HCT116 (cell line): Measurements from ENCODE around the gene SP4. TPM values are rescaled to one million over a fixed set of nuclear protein-coding genes. Genes with fewer than 3 reads are reported as not detected.

ENCODE experiments used
- ATAC-seq: fragments of 200-7000 bp; cut with Tn5 transposase; 2 replicates; pipeline ENCODE4 v1.9.1; 2020; ENCODE audit warnings: mild to moderate bottlenecking, moderate library complexity
- BruUV-seq: library from RNA; stranded (reverse); fragments of 400-500 nt; replicated peaks from 2 replicates; lab custom pipeline; 2021; lab: Mats Ljungman, UMichigan
- CTCF ChIA-PET: fragments of 300-600 bp; sonication (Branson Sonifier 250); formaldehyde crosslinking; loops from one replicate; lab custom pipeline; 2021; ENCODE audit warnings: antibody characterized with exemption; lab: Charles Lee
- POLR2A ChIA-PET: fragments of 300-600, 350-600 bp; sonication (Branson Sonifier 250); formaldehyde crosslinking; loops from one replicate; lab custom pipeline; 2021; ENCODE audit warnings: antibody characterized with exemption; lab: Charles Lee
- RAD21 ChIA-PET, 2 experiments: fragments of 300-600 bp; sonication (Branson Sonifier 250); formaldehyde crosslinking; loops; one replicate each; lab custom pipeline; 2023; ENCODE audit warnings: low total read pairs in 2 of 2; ENCODE audit not compliant: uncharacterized antibody in 2 of 2, unreplicated experiment in 2 of 2, low non-redundant PET in 1 of 2; lab: Charles Lee
- DNase-seq: peaks from one replicate; pipeline ENCODE4 v3.0.0-alpha.2; 2010; ENCODE audit warnings: low read depth, low spot score
- H2AFZ ChIP-seq: fragments of 200-600 bp; shearing (Covaris generic), sonication (generic); 2 replicates; pipeline ENCODE4 v1.6.1; 2017; ENCODE audit warnings: low read depth, mixed run types, mixed read lengths, antibody characterized with exemption, low read length; ENCODE audit not compliant: poor library complexity, severe bottlenecking
- H3K27ac ChIP-seq: 2 replicates; pipeline ENCODE4 v1.5.1; 2012; ENCODE audit warnings: low read depth, low read length
- H3K27me3 ChIP-seq: fragments of 200-600 bp; sonication (generic); 2 replicates; pipeline ENCODE4 v1.6.1; 2016; ENCODE audit warnings: mixed run types, low read length, mixed read lengths; ENCODE audit not compliant: insufficient read depth
- H3K36me3 ChIP-seq, 2 experiments: fragments of 200-500 bp in 1 of 2; fragments of 200-600 bp in 1 of 2; sonication (Bioruptor generic) in 1 of 2; sonication (generic) in 1 of 2; 2 replicates each; pipeline versions ENCODE4 v1.5.1 to v1.6.1; 2014 to 2016; ENCODE audit warnings: low read length in 2 of 2, inconsistent platforms in 1 of 2, mixed read lengths in 1 of 2, mixed run types in 1 of 2; ENCODE audit not compliant: insufficient read depth in 2 of 2, control insufficient read depth in 1 of 2
- H3K4me1 ChIP-seq, 2 experiments: fragments of 200-600 bp in 1 of 2; sonication (generic) in 1 of 2; 2 replicates each; pipeline versions ENCODE4 v1.5.1 to v1.6.1; 2012 to 2017; ENCODE audit warnings: low read length in 2 of 2, inconsistent platforms in 1 of 2, mild to moderate bottlenecking in 1 of 2, mixed read lengths in 1 of 2, mixed run types in 1 of 2, moderate library complexity in 1 of 2; ENCODE audit not compliant: insufficient read depth in 2 of 2, control insufficient read depth in 1 of 2
- H3K4me2 ChIP-seq: fragments of 200-600 bp; sonication (generic); 2 replicates; pipeline ENCODE4 v1.6.1; 2017; ENCODE audit warnings: mixed run types, low read length, mixed read lengths
- H3K4me3 ChIP-seq, 2 experiments: fragments of 200-600 bp in 1 of 2; sonication (generic) in 1 of 2; replicated peaks in 1 of 2; 2 replicates each; pipeline ENCODE4 v1.5.1; 2011 to 2016; ENCODE audit warnings: low read length in 2 of 2, control low read depth in 1 of 2, low read depth in 1 of 2, mild to moderate bottlenecking in 1 of 2, mixed read lengths in 1 of 2, mixed run types in 1 of 2
- H3K79me2 ChIP-seq: fragments of 200-600 bp; sonication (generic); 2 replicates; pipeline ENCODE4 v1.6.1; 2017; ENCODE audit warnings: mild to moderate bottlenecking, mixed run types, low read length, moderate library complexity, mixed read lengths; ENCODE audit not compliant: insufficient read depth
- H3K9ac ChIP-seq: fragments of 200-600 bp; sonication (generic); 2 replicates; pipeline ENCODE4 v1.6.1; 2016; ENCODE audit warnings: low read length, mixed read lengths
- H3K9me2 ChIP-seq: fragments of 200-600 bp; sonication (generic), shearing (Covaris generic); 2 replicates; pipeline ENCODE4 v1.6.1; 2017; ENCODE audit warnings: mixed run types, mild to moderate bottlenecking, moderate library complexity; ENCODE audit not compliant: insufficient read depth
- H3K9me3 ChIP-seq, 2 experiments: fragments of 200-500 bp in 1 of 2; fragments of 200-600 bp in 1 of 2; sonication (Bioruptor generic) in 1 of 2; sonication (generic) in 1 of 2; 2 replicates each; pipeline ENCODE4 v1.6.1; 2014 to 2017; ENCODE audit warnings: low read length in 2 of 2, mixed read lengths in 2 of 2, inconsistent platforms in 1 of 2, low read depth in 1 of 2, mild to moderate bottlenecking in 1 of 2, mixed run types in 1 of 2, moderate library complexity in 1 of 2; ENCODE audit not compliant: control insufficient read depth in 1 of 2, insufficient read depth in 1 of 2
- H4K20me1 ChIP-seq: fragments of 200-600 bp; sonication (generic), shearing (Covaris generic); 2 replicates; pipeline ENCODE4 v1.6.1; 2017; ENCODE audit warnings: mixed run types, mild to moderate bottlenecking, moderate library complexity; ENCODE audit not compliant: insufficient read depth
- CBX3 ChIP-seq: IDR thresholded peaks from 2 replicates; pipeline ENCODE4 v1.6.1; 2012; ENCODE audit warnings: low read depth
- CEBPB ChIP-seq: IDR thresholded peaks from 2 replicates; pipeline ENCODE4 v1.6.1; 2012; ENCODE audit warnings: low read depth
- EGR1 ChIP-seq: IDR thresholded peaks from 2 replicates; pipeline ENCODE4 v1.6.1; 2012; ENCODE audit warnings: low read depth
- ELF1 ChIP-seq: IDR thresholded peaks from 2 replicates; pipeline ENCODE4 v1.6.1; 2012; ENCODE audit warnings: low read depth, borderline replicate concordance
- EZH2 ChIP-seq: fragments of 200-600 bp; sonication (generic); IDR thresholded peaks from 2 replicates; pipeline ENCODE4 v1.6.1; 2017; ENCODE audit warnings: antibody characterized with exemption, mixed run types
- FOSL1 ChIP-seq: IDR thresholded peaks from 2 replicates; pipeline ENCODE4 v1.6.1; 2012; ENCODE audit warnings: low read depth
- JUND ChIP-seq: IDR thresholded peaks from 2 replicates; pipeline ENCODE4 v1.6.1; 2012
- POLR2AphosphoS5 ChIP-seq: IDR thresholded peaks from 2 replicates; pipeline ENCODE4 v1.6.1; 2011; ENCODE audit warnings: mild to moderate bottlenecking, low read depth, low read length, moderate library complexity
- RAD21 ChIP-seq: IDR thresholded peaks from 2 replicates; pipeline ENCODE4 v1.6.1; 2012; ENCODE audit warnings: low read depth, mild to moderate bottlenecking
- SP1 ChIP-seq: IDR thresholded peaks from 2 replicates; pipeline ENCODE4 v1.6.1; 2012; ENCODE audit warnings: low read depth
- SRF ChIP-seq: IDR thresholded peaks from 2 replicates; pipeline ENCODE4 v1.6.1; 2012; ENCODE audit warnings: low read depth
- TCF7L2 ChIP-seq: IDR thresholded peaks from 2 replicates; pipeline ENCODE4 v1.7.0; 2011; ENCODE audit warnings: borderline replicate concordance, inconsistent platforms; ENCODE audit not compliant: insufficient read depth, insufficient read length; ENCODE audit errors: extremely low read depth
- YY1 ChIP-seq: IDR thresholded peaks from 2 replicates; pipeline ENCODE4 v1.6.1; 2011; ENCODE audit warnings: low read length, low read depth, moderate library complexity, mild to moderate bottlenecking; ENCODE audit not compliant: insufficient replicate concordance; ENCODE audit errors: extremely low read depth
- ZFX ChIP-seq: fragments of 450-650 bp; IDR thresholded peaks from 2 replicates; pipeline ENCODE4 v1.6.1; 2017
- ZNF274 ChIP-seq: fragments of 200-500 bp; sonication (Bioruptor generic); IDR thresholded peaks from 2 replicates; pipeline ENCODE4 v1.6.1; 2014; ENCODE audit warnings: mild to moderate bottlenecking, low read depth, low read length, inconsistent platforms
- intact Hi-C: fragments of 100-400 bp; cut with micrococcal nuclease; formaldehyde crosslinking; loops from 2 replicates; pipeline ENCODE4 v1.10.0; 2022
- total RNA-seq: library from RNA; stranded (reverse); gene quantifications from one replicate; pipeline ENCODE4 v1.2.1, GENCODE V29; 2021; ENCODE audit not compliant: unreplicated experiment
- TF ChIP-seq, protein P1 (sequence below): IDR thresholded peaks from 2 replicates; pipeline ENCODE4 v1.6.1; 2011; ENCODE audit warnings: mild to moderate bottlenecking, low read length, moderate library complexity; ENCODE audit not compliant: insufficient replicate concordance; ENCODE audit errors: extremely low read depth
- TF ChIP-seq, protein P2 (sequence below): IDR thresholded peaks from 2 replicates; pipeline ENCODE4 v1.6.1; 2012; ENCODE audit warnings: low read depth
- TF ChIP-seq, protein P3 (sequence below), 3 experiments: fragments of 200-600 bp in 1 of 3; sonication (generic) in 1 of 3; IDR thresholded peaks in 2 of 3; conservative IDR thresholded peaks in 1 of 3; 2 replicates each; pipeline ENCODE4 v1.5.1; 2012 to 2017; ENCODE audit warnings: low read depth in 2 of 3, low read length in 2 of 3, antibody characterized with exemption in 1 of 3, borderline replicate concordance in 1 of 3, control low read depth in 1 of 3, mild to moderate bottlenecking in 1 of 3, mixed read lengths in 1 of 3, mixed run types in 1 of 3, moderate library complexity in 1 of 3; ENCODE audit not compliant: insufficient read depth in 1 of 3
- TF ChIP-seq, protein P4 (sequence below): IDR thresholded peaks from 2 replicates; pipeline ENCODE4 v1.6.1; 2012

The SP4 gene
- total RNA-seq, 1 experiment from 2014 or later, result 7.6 TPM

DNA sequence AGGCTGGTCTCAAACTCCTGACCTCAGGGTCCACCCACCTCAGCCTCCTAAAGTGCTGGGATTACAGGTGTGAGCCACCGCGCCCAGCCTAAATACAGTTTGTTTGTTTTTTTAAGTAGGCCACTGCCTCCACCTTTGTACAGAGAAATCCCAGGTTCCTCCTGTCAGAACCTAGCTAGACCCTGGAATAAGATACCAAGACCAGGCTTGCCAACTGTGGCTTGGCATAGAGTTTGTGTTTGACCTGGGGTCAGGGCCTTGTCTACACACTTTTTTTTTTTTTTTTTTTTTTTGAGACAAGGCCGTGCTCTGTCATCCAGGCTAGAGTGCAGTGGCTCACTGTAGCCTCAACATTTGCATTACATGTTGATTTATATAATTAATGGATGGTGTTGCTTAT, 80.7 kb downstream of the SP4 start:
- CTCF ChIA-PET, result interaction anchor here (1.3 to 1.9 kb wide), 2 partner anchors 246 to 255 kb away, joined by 5 to 6 read pairs; no protein-coding TSS in a partner anchor
- Histone ChIP-seq H3K4me3 (no peak overlapping the region), H3K9me3 (no peaks in the 10 kb centered on the region), H3K36me3 (no peaks in the 10 kb centered on the region), H3K27me3 (no peaks in the 10 kb centered on the region), H3K4me2 (no peak overlapping the region), H4K20me1 (no peaks in the 10 kb centered on the region), H3K9me2 (no peaks in the 10 kb centered on the region), H2AFZ (no peak overlapping the region), H3K4me1 (peaks cover 4 to 7% of the 10 kb centered on the region in 2 experiments; a peak in 3 of 4 replicates), H3K9ac (no peak overlapping the region), H3K79me2 (no peaks in the 10 kb centered on the region), H3K27ac (no peak overlapping the region)
- RAD21 ChIA-PET, result no interaction called here
- DNase-seq, result no peak
- BruUV-seq, result no TSS peak
- POLR2A ChIA-PET, result no interaction called here
- ATAC-seq, result no peak
- intact Hi-C loops, result no loop called here
- TF ChIP-seq EZH2 (no peak), SRF (no peak), TCF7L2 (no peak), CBX3 (no peak), POLR2AphosphoS5 (no peak), YY1 (no peak), SP1 (no peak), FOSL1 (no peak), CEBPB (no peak), EGR1 (no peak), RAD21 (no peak), ELF1 (no peak), ZFX (no peak), ZNF274 (no peak), JUND (no peak)
- TF ChIP-seq, protein P1, sequence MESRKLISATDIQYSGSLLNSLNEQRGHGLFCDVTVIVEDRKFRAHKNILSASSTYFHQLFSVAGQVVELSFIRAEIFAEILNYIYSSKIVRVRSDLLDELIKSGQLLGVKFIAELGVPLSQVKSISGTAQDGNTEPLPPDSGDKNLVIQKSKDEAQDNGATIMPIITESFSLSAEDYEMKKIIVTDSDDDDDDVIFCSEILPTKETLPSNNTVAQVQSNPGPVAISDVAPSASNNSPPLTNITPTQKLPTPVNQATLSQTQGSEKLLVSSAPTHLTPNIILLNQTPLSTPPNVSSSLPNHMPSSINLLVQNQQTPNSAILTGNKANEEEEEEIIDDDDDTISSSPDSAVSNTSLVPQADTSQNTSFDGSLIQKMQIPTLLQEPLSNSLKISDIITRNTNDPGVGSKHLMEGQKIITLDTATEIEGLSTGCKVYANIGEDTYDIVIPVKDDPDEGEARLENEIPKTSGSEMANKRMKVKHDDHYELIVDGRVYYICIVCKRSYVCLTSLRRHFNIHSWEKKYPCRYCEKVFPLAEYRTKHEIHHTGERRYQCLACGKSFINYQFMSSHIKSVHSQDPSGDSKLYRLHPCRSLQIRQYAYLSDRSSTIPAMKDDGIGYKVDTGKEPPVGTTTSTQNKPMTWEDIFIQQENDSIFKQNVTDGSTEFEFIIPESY, result no peak
- TF ChIP-seq, protein P2, sequence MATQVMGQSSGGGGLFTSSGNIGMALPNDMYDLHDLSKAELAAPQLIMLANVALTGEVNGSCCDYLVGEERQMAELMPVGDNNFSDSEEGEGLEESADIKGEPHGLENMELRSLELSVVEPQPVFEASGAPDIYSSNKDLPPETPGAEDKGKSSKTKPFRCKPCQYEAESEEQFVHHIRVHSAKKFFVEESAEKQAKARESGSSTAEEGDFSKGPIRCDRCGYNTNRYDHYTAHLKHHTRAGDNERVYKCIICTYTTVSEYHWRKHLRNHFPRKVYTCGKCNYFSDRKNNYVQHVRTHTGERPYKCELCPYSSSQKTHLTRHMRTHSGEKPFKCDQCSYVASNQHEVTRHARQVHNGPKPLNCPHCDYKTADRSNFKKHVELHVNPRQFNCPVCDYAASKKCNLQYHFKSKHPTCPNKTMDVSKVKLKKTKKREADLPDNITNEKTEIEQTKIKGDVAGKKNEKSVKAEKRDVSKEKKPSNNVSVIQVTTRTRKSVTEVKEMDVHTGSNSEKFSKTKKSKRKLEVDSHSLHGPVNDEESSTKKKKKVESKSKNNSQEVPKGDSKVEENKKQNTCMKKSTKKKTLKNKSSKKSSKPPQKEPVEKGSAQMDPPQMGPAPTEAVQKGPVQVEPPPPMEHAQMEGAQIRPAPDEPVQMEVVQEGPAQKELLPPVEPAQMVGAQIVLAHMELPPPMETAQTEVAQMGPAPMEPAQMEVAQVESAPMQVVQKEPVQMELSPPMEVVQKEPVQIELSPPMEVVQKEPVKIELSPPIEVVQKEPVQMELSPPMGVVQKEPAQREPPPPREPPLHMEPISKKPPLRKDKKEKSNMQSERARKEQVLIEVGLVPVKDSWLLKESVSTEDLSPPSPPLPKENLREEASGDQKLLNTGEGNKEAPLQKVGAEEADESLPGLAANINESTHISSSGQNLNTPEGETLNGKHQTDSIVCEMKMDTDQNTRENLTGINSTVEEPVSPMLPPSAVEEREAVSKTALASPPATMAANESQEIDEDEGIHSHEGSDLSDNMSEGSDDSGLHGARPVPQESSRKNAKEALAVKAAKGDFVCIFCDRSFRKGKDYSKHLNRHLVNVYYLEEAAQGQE, result no peak
- TF ChIP-seq, protein P3, sequence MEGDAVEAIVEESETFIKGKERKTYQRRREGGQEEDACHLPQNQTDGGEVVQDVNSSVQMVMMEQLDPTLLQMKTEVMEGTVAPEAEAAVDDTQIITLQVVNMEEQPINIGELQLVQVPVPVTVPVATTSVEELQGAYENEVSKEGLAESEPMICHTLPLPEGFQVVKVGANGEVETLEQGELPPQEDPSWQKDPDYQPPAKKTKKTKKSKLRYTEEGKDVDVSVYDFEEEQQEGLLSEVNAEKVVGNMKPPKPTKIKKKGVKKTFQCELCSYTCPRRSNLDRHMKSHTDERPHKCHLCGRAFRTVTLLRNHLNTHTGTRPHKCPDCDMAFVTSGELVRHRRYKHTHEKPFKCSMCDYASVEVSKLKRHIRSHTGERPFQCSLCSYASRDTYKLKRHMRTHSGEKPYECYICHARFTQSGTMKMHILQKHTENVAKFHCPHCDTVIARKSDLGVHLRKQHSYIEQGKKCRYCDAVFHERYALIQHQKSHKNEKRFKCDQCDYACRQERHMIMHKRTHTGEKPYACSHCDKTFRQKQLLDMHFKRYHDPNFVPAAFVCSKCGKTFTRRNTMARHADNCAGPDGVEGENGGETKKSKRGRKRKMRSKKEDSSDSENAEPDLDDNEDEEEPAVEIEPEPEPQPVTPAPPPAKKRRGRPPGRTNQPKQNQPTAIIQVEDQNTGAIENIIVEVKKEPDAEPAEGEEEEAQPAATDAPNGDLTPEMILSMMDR (IDR thresholded peaks at IDR 0.05 in 2 of 3, conservative IDR thresholded peaks at IDR 0.05 in 1 of 3; ENCODE audit: borderline replicate concordance in 1 of 3, insufficient read depth in 1 of 3, low read depth in 2 of 3, low read length in 2 of 3), result no peak
- TF ChIP-seq, protein P4, sequence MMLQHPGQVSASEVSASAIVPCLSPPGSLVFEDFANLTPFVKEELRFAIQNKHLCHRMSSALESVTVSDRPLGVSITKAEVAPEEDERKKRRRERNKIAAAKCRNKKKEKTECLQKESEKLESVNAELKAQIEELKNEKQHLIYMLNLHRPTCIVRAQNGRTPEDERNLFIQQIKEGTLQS, result no peak
